Activated B cell treated with CpG ODN at 0.5 μM for 24 hours (primary cell): ENCODE results near the gene BNIPL. TPM values are rescaled to one million over a fixed set of nuclear protein-coding genes. Genes with fewer than 3 reads are reported as not detected.

Source experiments
- ATAC-seq: fragments of 200-7000 bp; cut with Tn5 transposase; one replicate; pipeline ENCODE4 v1.10.0; 2021; ENCODE audit warnings: low read depth, mild to moderate bottlenecking, moderate library complexity
- CTCF ChIA-PET: fragments of 350-600 bp; sonication (Branson Sonifier 250); formaldehyde crosslinking; loops from one replicate; lab custom pipeline; 2021; ENCODE audit warnings: antibody characterized with exemption; lab: Charles Lee
- POLR2A ChIA-PET: fragments of 350-600 bp; sonication (Branson Sonifier 250); formaldehyde crosslinking; loops from one replicate; lab custom pipeline; 2021; ENCODE audit warnings: antibody characterized with exemption; lab: Charles Lee
- DNase-seq: peaks from one replicate; pipeline ENCODE4 v3.0.0; 2022
- H3K27ac Mint-ChIP-seq: one replicate; pipeline ENCODE4 v1.8.0; 2020; ENCODE audit warnings: mixed read lengths
- H3K27me3 Mint-ChIP-seq: one replicate; pipeline ENCODE4 v1.8.0; 2021; ENCODE audit warnings: mixed read lengths
- H3K36me3 Mint-ChIP-seq: one replicate; pipeline ENCODE4 v1.8.0; 2021; ENCODE audit warnings: low read depth, mixed read lengths
- H3K4me1 Mint-ChIP-seq: one replicate; pipeline ENCODE4 v1.8.0; 2021; ENCODE audit warnings: mixed read lengths
- H3K4me3 Mint-ChIP-seq: one replicate; pipeline ENCODE4 v1.8.0; 2020; ENCODE audit warnings: mild to moderate bottlenecking, mixed read lengths
- H3K9me3 Mint-ChIP-seq: one replicate; pipeline ENCODE4 v1.8.0; 2020; ENCODE audit warnings: mixed read lengths
- intact Hi-C: fragments of 100-400 bp; cut with micrococcal nuclease; formaldehyde crosslinking; loops from one replicate; pipeline ENCODE4 v1.15.1; 2024
- total RNA-seq: library from RNA; stranded (reverse); gene quantifications from 2 replicates; pipeline ENCODE4 v1.2.3, GENCODE V29; 2022
- TF ChIP-seq, protein P1 (sequence below): fragments of 200-600 bp; IDR thresholded peaks from one replicate; pipeline ENCODE4 v1.8.0; 2022; ENCODE audit warnings: antibody characterized with exemption, mild to moderate bottlenecking

The BNIPL gene, protein sequence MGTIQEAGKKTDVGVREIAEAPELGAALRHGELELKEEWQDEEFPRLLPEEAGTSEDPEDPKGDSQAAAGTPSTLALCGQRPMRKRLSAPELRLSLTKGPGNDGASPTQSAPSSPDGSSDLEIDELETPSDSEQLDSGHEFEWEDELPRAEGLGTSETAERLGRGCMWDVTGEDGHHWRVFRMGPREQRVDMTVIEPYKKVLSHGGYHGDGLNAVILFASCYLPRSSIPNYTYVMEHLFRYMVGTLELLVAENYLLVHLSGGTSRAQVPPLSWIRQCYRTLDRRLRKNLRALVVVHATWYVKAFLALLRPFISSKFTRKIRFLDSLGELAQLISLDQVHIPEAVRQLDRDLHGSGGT
- total RNA-seq = 1.00 and 1.2 TPM in 2 replicates

DNA sequence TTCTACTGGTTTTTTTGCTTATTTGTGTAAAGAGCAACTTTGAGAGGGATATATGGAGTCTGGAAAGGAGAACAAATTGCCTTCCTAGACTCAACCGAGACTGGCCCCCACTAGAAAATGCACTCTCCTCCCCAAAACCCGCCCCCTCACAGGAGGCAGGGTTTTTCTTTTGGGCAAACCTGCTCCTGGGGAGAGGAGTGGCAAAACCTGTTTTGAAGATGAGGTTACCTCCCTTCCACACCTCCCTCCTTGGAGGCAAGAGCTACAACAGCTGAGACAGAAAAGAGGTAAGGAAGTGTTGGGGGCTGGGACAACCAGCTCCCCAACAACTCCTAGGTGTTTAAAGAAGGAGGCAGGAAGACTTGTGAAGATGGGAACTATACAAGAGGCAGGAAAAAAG lies at the start of gene BNIPL:
BNIPL (plus strand) TSS at position 231 of the 400 bp plus-strand sequence; CDS start at position 371, 140 bp downstream.
- Mint-ChIP-seq H3K4me1 (no peaks in the 10 kb centered on the region), H3K27me3 (no peaks in the 10 kb centered on the region), H3K4me3 (no peak within 1 kb of the TSS), H3K36me3 (peaks cover 27% of the 10 kb centered on the region), H3K27ac (no peak within 1 kb of the TSS), H3K9me3 (no peaks in the 10 kb centered on the region)
- ATAC-seq = no peak
- ChIA-PET POLR2A (no interaction called here), CTCF (interaction anchor here (1.6 kb wide), 1 partner anchor 12 kb away, joined by 4 read pairs; no protein-coding TSS in a partner anchor)
- DNase-seq = no peak
- TF ChIP-seq, protein P1, sequence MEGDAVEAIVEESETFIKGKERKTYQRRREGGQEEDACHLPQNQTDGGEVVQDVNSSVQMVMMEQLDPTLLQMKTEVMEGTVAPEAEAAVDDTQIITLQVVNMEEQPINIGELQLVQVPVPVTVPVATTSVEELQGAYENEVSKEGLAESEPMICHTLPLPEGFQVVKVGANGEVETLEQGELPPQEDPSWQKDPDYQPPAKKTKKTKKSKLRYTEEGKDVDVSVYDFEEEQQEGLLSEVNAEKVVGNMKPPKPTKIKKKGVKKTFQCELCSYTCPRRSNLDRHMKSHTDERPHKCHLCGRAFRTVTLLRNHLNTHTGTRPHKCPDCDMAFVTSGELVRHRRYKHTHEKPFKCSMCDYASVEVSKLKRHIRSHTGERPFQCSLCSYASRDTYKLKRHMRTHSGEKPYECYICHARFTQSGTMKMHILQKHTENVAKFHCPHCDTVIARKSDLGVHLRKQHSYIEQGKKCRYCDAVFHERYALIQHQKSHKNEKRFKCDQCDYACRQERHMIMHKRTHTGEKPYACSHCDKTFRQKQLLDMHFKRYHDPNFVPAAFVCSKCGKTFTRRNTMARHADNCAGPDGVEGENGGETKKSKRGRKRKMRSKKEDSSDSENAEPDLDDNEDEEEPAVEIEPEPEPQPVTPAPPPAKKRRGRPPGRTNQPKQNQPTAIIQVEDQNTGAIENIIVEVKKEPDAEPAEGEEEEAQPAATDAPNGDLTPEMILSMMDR = no peak
- intact Hi-C loops = no loop called here

DNA sequence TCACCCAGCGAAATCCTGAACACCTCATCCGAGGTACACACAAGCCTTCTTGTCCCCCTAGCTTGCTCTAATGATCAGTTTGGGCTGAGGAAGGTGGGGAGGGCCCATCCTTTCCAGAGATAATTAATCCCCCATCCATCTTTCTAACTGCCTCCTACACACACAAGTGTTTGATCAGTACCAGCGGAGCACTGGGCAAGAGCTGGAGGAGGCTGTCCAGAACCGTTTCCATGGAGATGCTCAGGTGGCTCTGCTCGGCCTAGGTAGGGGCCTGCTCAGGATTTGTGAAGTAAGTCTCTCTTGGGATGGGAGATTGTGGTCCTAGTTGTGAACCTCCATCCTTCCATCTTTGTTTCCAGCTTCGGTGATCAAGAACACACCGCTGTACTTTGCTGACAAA lies 48.5 kb upstream of the BNIPL start:
- DNase-seq (no peak), ATAC-seq (no peak)
- Mint-ChIP-seq H3K36me3 (no peaks in the 10 kb centered on the region), H3K4me3 (no peak overlapping the region), H3K27me3 (no peaks in the 10 kb centered on the region), H3K27ac (no peak overlapping the region), H3K9me3 (no peaks in the 10 kb centered on the region), H3K4me1 (no peaks in the 10 kb centered on the region)
- ChIA-PET CTCF (interaction anchor here (1.2 to 1.7 kb wide), 2 partner anchors 8 to 19 kb away, joined by 3 to 5 read pairs; partner anchors contain the start of gene MINDY1), POLR2A (no interaction called here)
- intact Hi-C loops = no loop called here
- TF ChIP-seq, protein P1 = no peak

DNA sequence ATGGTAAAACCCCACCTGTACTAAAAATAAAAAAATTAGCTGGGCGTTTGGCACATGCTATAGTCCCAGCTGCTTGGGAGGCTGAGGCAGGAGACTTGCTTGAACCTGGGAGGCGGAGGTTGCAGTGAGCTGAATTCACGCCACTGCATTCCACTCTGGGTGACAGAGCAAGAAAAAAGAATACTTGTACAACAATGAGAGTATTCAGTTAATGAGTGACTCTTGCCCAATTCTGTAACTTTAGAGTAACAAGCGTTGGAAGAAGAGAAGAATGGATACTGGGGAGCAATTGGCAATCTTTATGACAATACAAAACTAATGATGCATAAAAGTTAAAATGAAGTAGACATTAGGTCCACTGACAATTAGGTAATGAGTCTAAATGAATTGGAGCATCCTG lies 43.8 kb upstream of the BNIPL start:
- Mint-ChIP-seq H3K27ac (no peak overlapping the region), H3K4me1 (no peaks in the 10 kb centered on the region), H3K9me3 (no peaks in the 10 kb centered on the region), H3K27me3 (no peaks in the 10 kb centered on the region), H3K36me3 (peaks cover 8% of the 10 kb centered on the region), H3K4me3 (no peak overlapping the region)
- ChIA-PET CTCF (no interaction called here), POLR2A (interaction anchor here (0.6 kb wide), 1 partner anchor 12 kb away, joined by 11 read pairs; no protein-coding TSS in a partner anchor)
- no peak for DNase-seq
- intact Hi-C loops = no loop called here
- no peak for ATAC-seq
- TF ChIP-seq, protein P1 = no peak

DNA sequence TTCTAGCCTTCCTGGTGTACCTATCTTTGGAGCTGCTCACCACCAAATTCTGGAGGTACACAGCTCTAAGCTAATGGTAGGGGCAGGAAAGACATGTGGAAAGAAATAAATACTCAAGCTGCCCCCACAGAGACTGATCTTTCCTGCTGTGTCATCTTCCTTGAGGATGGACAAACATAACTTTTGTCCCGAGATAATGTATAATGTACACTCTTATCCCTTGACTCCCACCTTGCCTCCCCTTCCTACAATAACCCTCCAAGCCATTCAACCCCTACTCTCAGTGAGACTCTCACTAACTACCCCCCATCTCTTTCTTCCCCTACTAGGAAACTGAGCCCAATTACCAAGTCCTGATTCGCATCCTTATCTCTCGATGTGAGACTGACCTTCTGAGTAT lies 42.1 kb upstream of the BNIPL start:
- POLR2A ChIA-PET = interaction anchor here (0.6 kb wide), 2 partner anchors 57 to 478 kb away, joined by 3 to 5 read pairs; partner anchors contain the start of gene FALEC
- ATAC-seq (no peak), DNase-seq (no peak)
- CTCF ChIA-PET = interaction anchor here (0.9 to 2.6 kb wide), 5 partner anchors 9 to 374 kb away, joined by 3 to 7 read pairs (median 3); no protein-coding TSS in a partner anchor
- H3K36me3 Mint-ChIP-seq = peaks cover 21% of the 10 kb centered on the region
- TF ChIP-seq, protein P1 = no peak
- H3K9me3 Mint-ChIP-seq = no peaks in the 10 kb centered on the region
- H3K4me1 Mint-ChIP-seq = no peaks in the 10 kb centered on the region
- intact Hi-C loops = no loop called here
- no peak overlapping the region for H3K4me3 Mint-ChIP-seq
- no peaks in the 10 kb centered on the region for H3K27me3 Mint-ChIP-seq
- no peak overlapping the region for H3K27ac Mint-ChIP-seq

DNA sequence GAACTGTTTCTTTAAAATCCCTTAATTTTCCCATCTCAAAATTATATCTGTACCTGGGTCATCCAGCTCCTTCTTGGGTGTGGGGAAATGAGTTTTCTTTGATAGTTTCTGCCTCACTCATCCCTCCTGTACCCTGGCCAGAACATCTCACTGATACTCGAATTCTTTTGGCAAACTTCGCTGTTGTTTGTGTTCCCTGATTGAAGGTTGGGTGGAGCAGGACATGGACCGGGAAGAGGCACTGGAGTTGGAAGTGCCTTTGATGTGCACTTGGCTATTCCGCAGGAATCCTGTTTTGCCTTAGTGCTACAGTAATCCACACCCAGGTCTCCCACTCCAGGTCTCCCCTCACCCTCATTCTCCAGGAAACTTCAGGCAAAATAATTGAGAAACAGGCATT lies 40.9 kb upstream of the BNIPL start:
- intact Hi-C loops = no loop called here
- H3K4me3 Mint-ChIP-seq = no peak overlapping the region
- TF ChIP-seq, protein P1 = no peak
- H3K27me3 Mint-ChIP-seq = no peaks in the 10 kb centered on the region
- DNase-seq (no peak), ATAC-seq (no peak)
- H3K4me1 Mint-ChIP-seq = no peaks in the 10 kb centered on the region
- no peak overlapping the region for H3K27ac Mint-ChIP-seq
- peaks cover 26% of the 10 kb centered on the region for H3K36me3 Mint-ChIP-seq
- H3K9me3 Mint-ChIP-seq = no peaks in the 10 kb centered on the region
- ChIA-PET CTCF (interaction anchor here (0.9 to 2.6 kb wide), 14 partner anchors 8 to 743 kb away, joined by 3 to 19 read pairs (median 4); partner anchors contain the start of genes ANXA9 and MINDY1), POLR2A (interaction anchor here (0.9 to 1.5 kb wide), 2 partner anchors 12 to 22 kb away, joined by 3 to 4 read pairs; partner anchors contain the start of gene MINDY1)
